ENCODE results near the gene HPN.

HPN gene

DNA sequence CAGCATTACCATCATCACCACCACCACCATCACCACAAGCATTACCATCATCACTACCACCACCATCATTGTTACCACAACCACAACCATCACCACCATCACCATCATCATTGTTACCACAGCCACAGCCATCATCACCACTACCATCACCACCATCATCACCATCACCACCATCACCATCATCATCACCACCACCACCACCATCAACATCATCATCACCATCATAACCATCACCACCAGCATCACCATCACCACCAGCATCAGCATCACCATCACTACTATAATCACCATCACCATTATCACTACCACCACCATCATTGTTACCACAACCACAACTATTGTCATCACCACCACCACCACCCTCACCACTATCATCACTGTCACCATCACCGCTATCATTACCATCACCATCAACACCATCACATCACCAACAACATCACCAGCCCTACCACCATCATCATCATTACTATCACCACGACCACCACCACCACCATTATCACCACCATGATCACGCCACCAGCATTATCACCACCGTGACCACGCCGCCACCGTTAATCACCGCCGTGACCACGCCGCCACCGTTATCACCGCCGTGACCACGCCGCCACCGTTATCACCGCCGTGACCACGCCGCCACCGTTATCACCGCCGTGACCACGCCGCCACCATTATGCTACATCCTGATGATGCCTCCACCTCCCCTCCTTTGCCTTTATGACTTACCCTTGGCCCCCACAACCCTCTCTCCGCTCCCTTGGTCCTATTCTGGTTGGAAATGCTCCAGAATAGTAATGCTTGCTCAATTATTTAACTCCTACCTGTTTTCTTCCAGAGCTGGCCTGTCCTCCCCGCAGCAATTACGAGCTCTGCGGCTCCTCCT lies 64.1 kb downstream of the HPN start:
- no peak for DNase-seq (ENCODE audit: low read depth)

DNA sequence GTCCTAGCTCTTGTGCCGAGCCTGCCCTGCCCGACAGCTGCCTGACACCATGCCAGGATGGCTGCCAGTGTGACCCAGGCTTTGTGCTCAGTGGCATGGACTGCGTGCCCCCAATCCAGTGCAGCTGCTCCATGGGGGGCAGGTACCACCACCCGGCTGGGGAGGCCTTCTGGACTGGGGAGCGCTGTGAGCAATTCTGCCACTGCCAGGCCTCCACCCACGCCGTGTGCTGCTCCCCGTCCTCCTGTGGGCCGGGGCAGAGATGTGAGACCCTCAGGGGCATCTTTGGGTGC lies 64.7 kb downstream of the HPN start:
- DNase-seq (ENCODE audit: low read depth), result no peak

GRCh38 chr19:35106898-35107541 lies 65.5 kb downstream of the HPN start:
- DNase-seq (ENCODE audit: low read depth), result no peak

DNA sequence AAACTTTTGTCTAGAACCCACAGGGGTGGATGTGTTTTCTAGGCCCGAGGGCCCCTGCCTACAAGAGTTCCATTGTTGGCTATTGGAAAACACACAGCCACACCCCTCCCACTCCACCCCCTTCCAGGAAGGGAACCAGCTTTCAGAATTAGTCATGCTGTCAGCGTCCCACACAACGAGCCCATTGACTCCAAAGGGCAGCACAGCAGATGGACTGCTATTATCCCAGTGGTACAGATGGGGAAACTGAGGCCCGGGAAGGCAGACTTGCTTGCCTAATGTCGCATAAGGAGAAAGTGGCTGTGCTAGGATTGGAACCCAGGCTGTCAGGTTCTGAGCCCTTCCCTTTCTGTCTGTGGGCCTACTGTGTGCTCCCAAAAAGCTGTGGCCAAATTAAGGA lies 66.0 kb downstream of the HPN start:
- DNase-seq (ENCODE audit: low read depth), result no peak

GRCh38 chr19:35108730-35109129 lies 67.2 kb downstream of the HPN start:
- no peak for DNase-seq (ENCODE audit: low read depth)

- DNase-seq (ENCODE audit: low read depth), result no peak
These were observed 68.0 kb downstream of the HPN start for GRCh38 chr19:35109395-35110112.

GRCh38 chr19:35110974-35111373 lies 69.5 kb downstream of the HPN start:
- DNase-seq (ENCODE audit: low read depth), result no peak

DNA sequence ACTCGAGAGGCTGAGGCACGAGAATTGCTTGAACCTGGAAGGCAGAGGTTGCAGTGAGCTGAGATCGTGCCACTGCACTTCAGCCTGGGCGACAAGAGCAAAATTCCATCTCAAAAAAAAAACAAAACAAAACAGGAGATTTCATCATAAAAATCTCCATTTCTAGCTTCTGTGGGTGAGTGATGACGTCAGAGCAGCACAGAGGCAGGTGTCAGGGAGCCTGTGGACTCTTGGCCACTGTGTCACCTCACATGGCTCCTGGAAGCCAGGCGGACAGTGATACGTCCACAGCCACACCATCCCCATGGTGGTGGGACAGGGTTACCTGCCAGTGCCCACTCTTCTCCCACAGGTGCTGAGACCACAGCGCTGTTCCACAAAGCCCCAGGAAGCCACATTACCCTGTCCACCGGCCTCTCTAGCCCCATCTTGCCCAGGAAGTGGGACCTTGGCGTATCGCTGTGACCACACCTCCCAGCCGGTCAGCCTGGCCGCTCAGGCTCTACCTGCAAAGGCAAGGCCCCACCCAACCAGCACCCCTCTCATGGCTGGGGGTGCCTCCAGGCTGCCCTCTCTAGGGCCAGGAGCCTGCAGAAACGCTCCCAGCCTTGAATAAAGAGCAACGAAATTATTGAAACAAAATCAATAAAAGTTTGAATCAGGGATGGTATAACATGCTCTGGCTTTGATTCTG lies 71.6 kb downstream of the HPN start:
- no peak for DNase-seq (ENCODE audit: low read depth)

- DNase-seq (ENCODE audit: low read depth), result peak; percentile 46
These were observed 73.0 kb downstream of the HPN start for GRCh38 chr19:35114353-35115176.

DNA sequence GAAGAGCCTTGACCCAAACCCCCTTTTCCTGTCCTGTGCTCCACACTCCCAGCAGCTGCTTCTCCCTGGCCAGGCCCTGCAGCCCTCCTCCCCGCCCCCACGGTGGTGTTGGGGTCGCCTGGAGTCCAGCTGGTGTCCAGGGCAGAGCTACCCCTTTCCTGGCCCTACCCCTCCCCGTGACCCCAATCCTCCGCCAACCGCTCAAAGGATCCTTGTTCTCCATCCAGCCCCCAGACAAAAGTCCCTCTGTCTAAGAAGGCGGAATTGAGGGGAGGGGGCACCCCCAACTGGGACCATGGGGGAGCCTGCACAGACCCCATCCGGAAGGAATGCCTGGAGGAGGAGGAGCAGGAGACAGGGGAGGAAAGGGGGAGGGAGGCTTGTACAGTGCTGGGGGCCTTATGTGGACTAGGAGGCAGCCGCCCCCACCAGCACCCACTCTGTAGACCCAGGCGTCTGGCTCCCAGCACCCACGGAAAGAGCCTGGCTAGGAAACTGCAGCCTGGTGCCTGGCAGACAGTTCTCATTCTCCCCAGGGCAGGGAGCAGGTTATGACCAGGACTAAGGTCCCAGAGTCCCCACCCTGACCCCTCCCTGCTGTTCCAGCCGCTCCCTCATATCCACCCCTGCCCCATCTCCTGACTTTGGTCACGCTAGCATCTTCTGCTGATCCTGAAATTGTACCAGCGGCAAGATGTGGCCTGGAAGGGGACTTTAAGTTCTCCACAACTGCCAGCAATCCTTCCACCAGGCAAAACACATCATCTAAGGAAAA lies 73.8 kb downstream of the HPN start, which contains the start of gene FXYD3:
Gene FXYD3, plus strand, starts transcription at position 647 of the 775 bp plus-strand sequence. CDS start 3,554 bp downstream, outside the sequence.
- DNase-seq (ENCODE audit: low read depth), result no peak

Data from T follicular helper cell (primary cell).